Loucy (cell line): ENCODE results near the gene BUD31.

Experiments used
- H2AFZ ChIP-seq: fragments of 200-600 bp; sonication (generic); 2 replicates; pipeline ENCODE4 v1.6.0; 2016; ENCODE audit warnings: antibody characterized with exemption, mild to moderate bottlenecking, low read length, moderate library complexity
- H3F3A ChIP-seq: fragments of 200-600 bp; 2 replicates; pipeline ENCODE4 v1.6.0; 2016; ENCODE audit warnings: antibody characterized with exemption, low read depth, mild to moderate bottlenecking
- H3K27me3 ChIP-seq: fragments of 200-600 bp; sonication (generic); 2 replicates; pipeline ENCODE4 v1.6.1; 2014; ENCODE audit warnings: low read length, mild to moderate bottlenecking; ENCODE audit not compliant: insufficient read depth, poor library complexity, severe bottlenecking
- H3K36me3 ChIP-seq: fragments of 200-600 bp; sonication (generic); 2 replicates; pipeline ENCODE4 v1.6.1; 2016; ENCODE audit warnings: low read length; ENCODE audit not compliant: insufficient read depth
- H3K4me1 ChIP-seq: fragments of 200-600 bp; sonication (generic); 2 replicates; pipeline ENCODE4 v1.5.1; 2014; ENCODE audit warnings: low read length, mild to moderate bottlenecking; ENCODE audit not compliant: insufficient read depth, poor library complexity, severe bottlenecking
- H3K4me2 ChIP-seq: fragments of 200-600 bp; sonication (generic); 2 replicates; pipeline ENCODE4 v1.6.0; 2014; ENCODE audit warnings: antibody characterized with exemption, low read length, low read depth, mild to moderate bottlenecking; ENCODE audit not compliant: poor library complexity, severe bottlenecking
- H3K4me3 ChIP-seq: fragments of 200-600 bp; sonication (generic); 2 replicates; pipeline ENCODE4 v1.5.1; 2014; ENCODE audit warnings: low read length, mild to moderate bottlenecking, mixed read lengths; ENCODE audit not compliant: poor library complexity, severe bottlenecking
- H3K79me2 ChIP-seq: fragments of 200-600 bp; sonication (generic); 2 replicates; pipeline ENCODE4 v1.6.1; 2014; ENCODE audit warnings: low read length; ENCODE audit not compliant: insufficient read depth
- H3K9ac ChIP-seq: fragments of 200-600 bp; sonication (generic); 2 replicates; pipeline ENCODE4 v1.6.0; 2014; ENCODE audit warnings: mild to moderate bottlenecking, low read depth, low read length, moderate library complexity; ENCODE audit not compliant: poor library complexity, severe bottlenecking
- H3K9me2 ChIP-seq: fragments of 200-600 bp; sonication (generic); replicated peaks from 2 replicates; pipeline ENCODE4 v1.6.1; 2016; ENCODE audit warnings: low read depth, low read length, mixed read lengths
- H3K9me3 ChIP-seq: fragments of 200-600 bp; sonication (generic); 2 replicates; pipeline ENCODE4 v1.6.1; 2014; ENCODE audit warnings: mild to moderate bottlenecking, antibody characterized with exemption, low read length, low read depth; ENCODE audit not compliant: insufficient read depth
- H4K20me1 ChIP-seq: fragments of 200-600 bp; sonication (generic); 2 replicates; pipeline ENCODE4 v1.6.0; 2014; ENCODE audit warnings: antibody characterized with exemption, low read length, mild to moderate bottlenecking; ENCODE audit not compliant: insufficient read depth, poor library complexity, severe bottlenecking
- CTCF ChIP-seq: fragments of 200-600 bp; sonication (generic); conservative IDR thresholded peaks from 2 replicates; pipeline ENCODE4 v1.5.1; 2014; ENCODE audit warnings: mild to moderate bottlenecking, antibody characterized with exemption, low read length
- EZH2phosphoT487 ChIP-seq: fragments of 200-600 bp; IDR thresholded peaks from 2 replicates; pipeline ENCODE4 v1.6.1; 2018; ENCODE audit warnings: antibody characterized with exemption, mild to moderate bottlenecking, moderate library complexity, borderline replicate concordance

BUD31 gene

GRCh38 chr7:99433158-99433557 is 24.4 kb downstream of the BUD31 start:
- Histone ChIP-seq H4K20me1 (peaks cover 10% of the 10 kb centered on the region), H3F3A (no peaks in the 10 kb centered on the region), H3K4me1 (peaks cover 12% of the 10 kb centered on the region), H3K9ac (no peak overlapping the region), H3K9me2 (no peaks in the 10 kb centered on the region), H3K9me3 (no peaks in the 10 kb centered on the region), H3K27me3 (no peaks in the 10 kb centered on the region), H3K4me3 (no peak overlapping the region), H3K79me2 (peaks cover 28% of the 10 kb centered on the region), H3K36me3 (peaks cover 16% of the 10 kb centered on the region; the same call in 1 of the 2 replicates), H2AFZ (no peak overlapping the region), H3K4me2 (no peak overlapping the region)
- TF ChIP-seq CTCF (no peak), EZH2phosphoT487 (no peak)

GRCh38 chr7:99437946-99438572 is 29.3 kb downstream of the BUD31 start:
- Histone ChIP-seq H3K4me2 (peak overlapping the region; percentile 77), H3F3A (no peaks in the 10 kb centered on the region), H3K4me3 (peak overlapping the region; percentile 87), H3K4me1 (peaks cover 25% of the 10 kb centered on the region), H3K9me3 (no peaks in the 10 kb centered on the region), H3K79me2 (peaks cover 69% of the 10 kb centered on the region), H3K9me2 (no peaks in the 10 kb centered on the region), H3K9ac (peak overlapping the region; percentile 87), H3K36me3 (peaks cover 7% of the 10 kb centered on the region; the same call in 1 of the 2 replicates), H3K27me3 (no peaks in the 10 kb centered on the region), H4K20me1 (peaks cover 30% of the 10 kb centered on the region), H2AFZ (peak overlapping the region; percentile 94)
- TF ChIP-seq CTCF, result no peak
- TF ChIP-seq EZH2phosphoT487, result no peak

GRCh38 chr7:99438573-99439480 is 30.1 kb downstream of the BUD31 start, which contains the start of the genes CPSF4 and PTCD1:
CPSF4 (plus strand) TSS chr7:99438943; CDS start chr7:99439083, 140 bp downstream.
PTCD1 (minus strand) TSS chr7:99438798; CDS start chr7:99435242, 3,556 bp downstream.
- Histone ChIP-seq H3K9ac (peak within 1 kb of the TSS; percentile 87), H3K27me3 (no peaks in the 10 kb centered on the region), H3K9me3 (no peaks in the 10 kb centered on the region), H3F3A (no peaks in the 10 kb centered on the region), H3K4me1 (peaks cover 25% of the 10 kb centered on the region), H4K20me1 (peaks cover 30% of the 10 kb centered on the region), H3K4me2 (peak within 1 kb of the TSS; percentile 87), H3K9me2 (no peaks in the 10 kb centered on the region), H3K4me3 (peak within 1 kb of the TSS; percentile 87), H3K36me3 (peaks cover 4% of the 10 kb centered on the region; the same call in 1 of the 2 replicates), H3K79me2 (peaks cover 69% of the 10 kb centered on the region), H2AFZ (peak within 1 kb of the TSS; percentile 94)
- TF ChIP-seq EZH2phosphoT487 (no peak), CTCF (no peak)
